Dermis microvascular lymphatic vessel endothelial cell (primary cell): Measurements from ENCODE around the gene TNFRSF25. TPM values are rescaled to one million over a fixed set of nuclear protein-coding genes. Genes with fewer than 3 reads are reported as not detected.
A peak's percentile ranks its signal among the peaks of the same experiment; 100 is the strongest.

ENCODE experiments used
- DNase-seq, 2 donors: peaks; one replicate each; pipeline versions ENCODE4 v3.0.0 to v3.0.0-alpha.2; 2010; ENCODE audit warnings: low read depth in 2 of 2
- total RNA-seq: library from RNA; depleted of rRNA; stranded (reverse); fragments of >200 nt; gene quantifications from 2 replicates; pipeline ENCODE4 v1.2.1, GENCODE V29; 2014

Gene TNFRSF25
- total RNA-seq, 1 donor from 2014 or later = 5.6 TPM

- DNase-seq = peak in 1 of 2 donors; percentile 48
These were observed 46.0 kb downstream of the TNFRSF25 start, which contains the start of gene HES2 for GRCh38 chr1:6419804-6420453. Gene HES2, minus strand, starts transcription at chr1:6419919. Its CDS starts 99 bp downstream, at chr1:6419820.

- peak in 1 of 2 donors; percentile 40 for DNase-seq
These were observed 46.6 kb downstream of the TNFRSF25 start for GRCh38 chr1:6419397-6419803.

GRCh38 chr1:6418668-6419396, 47.1 kb downstream of the TNFRSF25 start:
- DNase-seq = peak in 1 of 2 donors; percentile 29

- DNase-seq = no peak
These were observed 47.9 kb downstream of the TNFRSF25 start for GRCh38 chr1:6417961-6418667.

- DNase-seq = no peak
These were observed 49.1 kb downstream of the TNFRSF25 start for GRCh38 chr1:6416906-6417305.

GRCh38 chr1:6416295-6416656, 49.7 kb downstream of the TNFRSF25 start:
- no peak for DNase-seq

GRCh38 chr1:6414881-6415626, 50.9 kb downstream of the TNFRSF25 start:
- DNase-seq = no peak

GRCh38 chr1:6414443-6414844, 51.5 kb downstream of the TNFRSF25 start:
- DNase-seq = peak; percentile 23 to 70

GRCh38 chr1:6412896-6413295, 53.1 kb downstream of the TNFRSF25 start:
- peak in 1 of 2 donors; percentile 35 for DNase-seq

Other genes starting within 250 kb of the TNFRSF25 start
- 74.3 and 82.3 TPM in 2 replicates for gene ICMT, start 230.2 kb downstream of the TNFRSF25 start, total RNA-seq
- gene HES3, start 222.0 kb downstream of the TNFRSF25 start, total RNA-seq = not detected in 2 replicates
- gene GPR153, start 205.1 kb downstream of the TNFRSF25 start, total RNA-seq = 0.90 and 3.0 TPM in 2 replicates
- gene ACOT7, start 72.4 kb downstream of the TNFRSF25 start, total RNA-seq = 21.8 and 23.9 TPM in 2 replicates
- gene HES2, start 46.3 kb downstream of the TNFRSF25 start, total RNA-seq = 16.2 and 17.6 TPM in 2 replicates
- gene ESPN, start 41.4 kb downstream of the TNFRSF25 start, total RNA-seq = 0.90 and 1.3 TPM in 2 replicates
- gene PLEKHG5, start 25.5 kb upstream of the TNFRSF25 start, total RNA-seq = 21.2 and 23.4 TPM in 2 replicates
- gene NOL9, start 88.3 kb upstream of the TNFRSF25 start, total RNA-seq = 16.4 and 17.7 TPM in 2 replicates
- 0.13 TPM in 1 of 2 replicates, not detected in the other for gene TAS1R1, start 89.1 kb upstream of the TNFRSF25 start, total RNA-seq
- gene ZBTB48, start 113.8 kb upstream of the TNFRSF25 start, total RNA-seq = 9.5 and 14.0 TPM in 2 replicates
- 9.4 and 19.7 TPM in 2 replicates for gene KLHL21, start 136.7 kb upstream of the TNFRSF25 start, total RNA-seq
- gene PHF13, start 147.6 kb upstream of the TNFRSF25 start, total RNA-seq = 7.2 and 10.2 TPM in 2 replicates
- 15.6 and 16.0 TPM in 2 replicates for gene THAP3, start 158.7 kb upstream of the TNFRSF25 start, total RNA-seq
- gene DNAJC11, start 235.6 kb upstream of the TNFRSF25 start, total RNA-seq = 32.4 and 32.5 TPM in 2 replicates